ENCODE results near the gene TXK.

TXK gene

DNA sequence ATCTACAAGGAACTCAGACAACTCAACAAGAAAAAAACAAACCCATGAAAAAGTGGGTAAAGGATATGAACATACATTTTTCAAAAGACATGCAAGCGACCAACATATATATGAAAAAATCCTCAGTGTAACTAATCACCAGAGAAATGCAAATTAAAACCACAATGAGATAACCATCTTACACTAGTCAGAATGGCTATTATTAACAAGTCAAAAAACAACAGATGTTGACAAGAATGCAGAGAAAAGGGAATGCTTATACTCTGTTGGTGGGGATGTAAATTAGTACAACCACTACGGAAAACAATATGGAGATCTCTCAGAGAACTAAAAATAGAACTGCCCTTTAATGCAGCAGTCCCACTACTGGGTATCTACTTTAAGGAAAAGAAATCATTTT lies 105.4 kb downstream of the TXK start:
- Histone ChIP-seq H4K20me1 (ENCODE audit: insufficient read depth) (no peaks in the 10 kb centered on the region), H3K4me1 (ENCODE audit: low read depth, poor library complexity, severe bottlenecking) (peaks cover 11% of the 10 kb centered on the region), H2AFZ (ENCODE audit: low read depth) (no peak overlapping the region), H3K36me3 (ENCODE audit: insufficient read depth) (no peaks in the 10 kb centered on the region), H3K27ac (no peak overlapping the region), H3K79me2 (ENCODE audit: insufficient read depth, low read depth) (no peaks in the 10 kb centered on the region), H3K9ac (no peak overlapping the region), H3K4me3 (IDR thresholded peaks at IDR 0.05; ENCODE audit: insufficient read depth, low read depth, low read length) (no peak overlapping the region), H3K4me2 (peak overlapping the region; percentile 15; the same call in 1 of the 2 replicates), H3K27me3 (ENCODE audit: insufficient read depth, low read depth) (no peaks in the 10 kb centered on the region)
- TF ChIP-seq CTCF (conservative IDR thresholded peaks at IDR 0.05; ENCODE audit: low read depth, low read length), result no peak

GRCh38 chr4:48027653-48028052 lies 106.4 kb downstream of the TXK start:
- TF ChIP-seq CTCF (conservative IDR thresholded peaks at IDR 0.05; ENCODE audit: low read depth, low read length), result no peak
- Histone ChIP-seq H3K27me3 (ENCODE audit: insufficient read depth, low read depth) (no peaks in the 10 kb centered on the region), H3K4me2 (no peak overlapping the region), H3K4me1 (ENCODE audit: low read depth, poor library complexity, severe bottlenecking) (peaks cover 11% of the 10 kb centered on the region), H4K20me1 (ENCODE audit: insufficient read depth) (no peaks in the 10 kb centered on the region), H2AFZ (ENCODE audit: low read depth) (no peak overlapping the region), H3K4me3 (IDR thresholded peaks at IDR 0.05; ENCODE audit: insufficient read depth, low read depth, low read length) (no peak overlapping the region), H3K27ac (no peak overlapping the region), H3K36me3 (ENCODE audit: insufficient read depth) (no peaks in the 10 kb centered on the region), H3K9ac (no peak overlapping the region), H3K79me2 (ENCODE audit: insufficient read depth, low read depth) (no peaks in the 10 kb centered on the region)

DNA sequence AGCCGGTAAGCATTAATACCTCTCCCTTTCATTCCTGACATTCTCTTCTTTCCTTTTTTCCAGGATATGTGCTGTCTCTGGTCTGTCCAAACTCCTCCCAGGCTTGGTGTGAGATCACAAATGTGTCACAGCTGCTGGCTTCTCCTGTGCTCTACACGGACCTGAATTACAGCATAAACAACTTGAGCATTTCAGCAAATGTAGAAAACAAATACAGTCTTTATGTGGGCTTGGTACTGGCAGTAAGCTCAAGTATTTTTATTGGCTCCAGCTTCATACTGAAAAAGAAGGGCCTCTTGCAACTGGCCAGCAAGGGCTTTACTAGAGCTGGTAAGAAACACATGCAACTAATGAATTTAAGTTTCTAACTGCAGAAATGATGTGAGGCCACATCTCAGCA lies 109.0 kb downstream of the TXK start:
- H2AFZ ChIP-seq (ENCODE audit: low read depth), result no peak overlapping the region
- H3K9ac ChIP-seq, result no peak overlapping the region
- H3K27me3 ChIP-seq (ENCODE audit: insufficient read depth, low read depth), result no peaks in the 10 kb centered on the region
- H3K4me1 ChIP-seq (ENCODE audit: low read depth, poor library complexity, severe bottlenecking), result peaks cover 11% of the 10 kb centered on the region
- no peaks in the 10 kb centered on the region for H4K20me1 ChIP-seq (ENCODE audit: insufficient read depth)
- H3K27ac ChIP-seq, result no peak overlapping the region
- no peak overlapping the region for H3K4me3 ChIP-seq (IDR thresholded peaks at IDR 0.05; ENCODE audit: insufficient read depth, low read depth, low read length)
- no peak for TF ChIP-seq CTCF (conservative IDR thresholded peaks at IDR 0.05; ENCODE audit: low read depth, low read length)
- no peaks in the 10 kb centered on the region for H3K36me3 ChIP-seq (ENCODE audit: insufficient read depth)
- H3K79me2 ChIP-seq (ENCODE audit: insufficient read depth, low read depth), result no peaks in the 10 kb centered on the region
- no peak overlapping the region for H3K4me2 ChIP-seq

DNA sequence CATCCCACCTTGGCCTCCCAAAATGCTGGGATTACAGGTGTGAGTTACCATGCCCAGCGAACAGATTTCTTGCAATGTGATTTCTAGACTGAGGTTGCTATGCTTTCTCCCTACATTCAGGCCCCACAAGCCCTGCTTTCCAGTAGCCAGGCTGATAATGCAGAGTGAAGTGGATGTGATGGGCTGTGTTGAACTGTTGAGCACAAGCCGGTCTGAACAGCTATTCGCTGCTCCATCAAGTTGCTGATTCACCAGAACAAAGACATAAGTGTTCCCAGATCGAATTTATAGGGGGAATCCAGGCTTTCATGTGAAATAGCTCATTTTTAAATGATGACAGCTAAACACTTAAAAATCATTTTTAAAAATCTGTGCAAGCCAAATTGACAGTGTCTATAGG lies 109.5 kb downstream of the TXK start:
- no peaks in the 10 kb centered on the region for H3K79me2 ChIP-seq (ENCODE audit: insufficient read depth, low read depth)
- H3K9ac ChIP-seq, result no peak overlapping the region
- no peak for TF ChIP-seq CTCF (conservative IDR thresholded peaks at IDR 0.05; ENCODE audit: low read depth, low read length)
- no peaks in the 10 kb centered on the region for H3K27me3 ChIP-seq (ENCODE audit: insufficient read depth, low read depth)
- H2AFZ ChIP-seq (ENCODE audit: low read depth), result no peak overlapping the region
- H4K20me1 ChIP-seq (ENCODE audit: insufficient read depth), result no peaks in the 10 kb centered on the region
- H3K36me3 ChIP-seq (ENCODE audit: insufficient read depth), result no peaks in the 10 kb centered on the region
- H3K4me3 ChIP-seq (IDR thresholded peaks at IDR 0.05; ENCODE audit: insufficient read depth, low read depth, low read length), result no peak overlapping the region
- no peak overlapping the region for H3K4me2 ChIP-seq
- H3K4me1 ChIP-seq (ENCODE audit: low read depth, poor library complexity, severe bottlenecking), result peaks cover 11% of the 10 kb centered on the region
- H3K27ac ChIP-seq, result no peak overlapping the region

Measured in KMS-11 (cell line).